ENCODE results near the gene TBX5.

TBX5 gene

GRCh38 chr12:114444422-114445279 is 38.7 kb upstream of the TBX5 start:
- DNase-seq: no peak
- H3K27me3 ChIP-seq (replicated peaks; ENCODE audit: control insufficient read depth, insufficient read depth, low read length, poor library complexity, severe bottlenecking): peaks cover 25% of the 10 kb centered on the region
- no peaks in the 10 kb centered on the region for H3K4me1 ChIP-seq (ENCODE audit: control insufficient read depth, insufficient read depth, low read length, poor library complexity, severe bottlenecking)
- no peaks in the 10 kb centered on the region for H3K36me3 ChIP-seq (ENCODE audit: control insufficient read depth, insufficient read depth, low read length)
- H3K9me3 ChIP-seq (ENCODE audit: control insufficient read depth, low read length): no peaks in the 10 kb centered on the region
- no peak overlapping the region for H3K27ac ChIP-seq (ENCODE audit: insufficient read depth, low read length, poor library complexity, severe bottlenecking)
- H3K4me3 ChIP-seq (ENCODE audit: insufficient read depth, low read depth, low read length, poor library complexity, severe bottlenecking): no peak overlapping the region

DNA sequence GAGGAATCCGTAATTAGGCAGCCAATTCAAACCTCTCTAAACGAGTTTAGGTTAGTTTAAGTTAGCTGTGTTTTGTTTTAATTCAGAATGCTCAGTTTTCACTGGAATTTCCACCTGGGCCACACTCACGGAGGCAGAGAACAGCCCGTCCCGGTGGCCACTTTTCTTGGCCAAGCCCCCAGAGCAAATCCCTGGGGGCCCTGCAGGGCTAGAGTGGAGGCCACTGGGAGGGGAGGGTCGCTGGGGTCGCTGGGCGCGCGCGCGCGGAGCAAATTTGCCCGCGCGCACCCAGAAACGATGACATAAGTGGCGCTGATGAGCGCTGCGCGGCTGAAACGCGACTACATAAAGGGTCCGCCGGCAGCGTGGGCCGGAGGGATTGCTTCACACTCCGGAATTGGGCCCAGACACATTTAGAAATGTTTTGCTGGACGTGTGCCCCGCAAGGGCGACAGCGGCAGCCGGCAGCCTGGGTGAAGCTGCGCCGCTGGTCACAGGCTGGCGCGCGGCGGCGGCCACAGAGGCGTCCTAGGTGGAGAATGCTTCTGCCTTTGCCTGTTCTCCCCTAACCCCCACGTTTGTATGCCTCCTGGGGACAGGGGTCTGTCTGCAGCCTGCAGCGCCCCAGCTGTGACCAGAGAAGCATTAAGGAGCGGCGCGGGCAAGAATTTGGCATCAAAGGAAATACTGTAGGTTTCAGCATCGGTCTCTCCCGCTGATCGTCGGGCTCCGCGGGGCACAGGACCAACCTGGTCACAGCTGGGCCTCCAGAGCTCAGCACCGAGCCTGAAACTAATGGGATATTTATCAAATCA is 37.9 kb upstream of the TBX5 start:
- DNase-seq: no peak
- Histone ChIP-seq H3K27ac (ENCODE audit: insufficient read depth, low read length, poor library complexity, severe bottlenecking) (no peak overlapping the region), H3K4me3 (ENCODE audit: insufficient read depth, low read depth, low read length, poor library complexity, severe bottlenecking) (no peak overlapping the region), H3K27me3 (replicated peaks; ENCODE audit: control insufficient read depth, insufficient read depth, low read length, poor library complexity, severe bottlenecking) (peaks cover 25% of the 10 kb centered on the region), H3K4me1 (ENCODE audit: control insufficient read depth, insufficient read depth, low read length, poor library complexity, severe bottlenecking) (no peaks in the 10 kb centered on the region), H3K9me3 (ENCODE audit: control insufficient read depth, low read length) (no peaks in the 10 kb centered on the region), H3K36me3 (ENCODE audit: control insufficient read depth, insufficient read depth, low read length) (no peaks in the 10 kb centered on the region)

DNA sequence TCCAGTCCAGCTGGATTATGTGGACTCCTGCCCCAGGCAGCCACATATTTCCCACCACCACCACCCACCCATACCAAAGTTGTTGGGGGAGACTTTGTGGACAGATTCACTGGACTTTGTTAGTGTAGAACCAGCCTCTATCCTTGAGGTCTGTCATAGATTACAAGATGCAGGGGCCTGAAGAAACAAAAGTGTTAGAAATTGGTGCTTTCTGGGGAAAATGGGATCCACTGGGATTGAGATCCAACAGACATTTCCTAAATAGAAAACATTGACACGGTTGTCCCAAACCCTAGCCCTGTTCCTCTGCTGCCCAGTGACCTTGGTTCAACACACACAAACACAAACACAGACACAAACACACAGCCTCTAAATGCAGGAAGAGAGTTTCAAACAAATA is 36.6 kb upstream of the TBX5 start:
- H3K36me3 ChIP-seq (ENCODE audit: control insufficient read depth, insufficient read depth, low read length): no peaks in the 10 kb centered on the region
- no peak for DNase-seq
- H3K27me3 ChIP-seq (replicated peaks; ENCODE audit: control insufficient read depth, insufficient read depth, low read length, poor library complexity, severe bottlenecking): peaks cover 28% of the 10 kb centered on the region
- no peak overlapping the region for H3K27ac ChIP-seq (ENCODE audit: insufficient read depth, low read length, poor library complexity, severe bottlenecking)
- H3K9me3 ChIP-seq (ENCODE audit: control insufficient read depth, low read length): no peaks in the 10 kb centered on the region
- H3K4me1 ChIP-seq (ENCODE audit: control insufficient read depth, insufficient read depth, low read length, poor library complexity, severe bottlenecking): no peaks in the 10 kb centered on the region
- H3K4me3 ChIP-seq (ENCODE audit: insufficient read depth, low read depth, low read length, poor library complexity, severe bottlenecking): no peak overlapping the region

DNA sequence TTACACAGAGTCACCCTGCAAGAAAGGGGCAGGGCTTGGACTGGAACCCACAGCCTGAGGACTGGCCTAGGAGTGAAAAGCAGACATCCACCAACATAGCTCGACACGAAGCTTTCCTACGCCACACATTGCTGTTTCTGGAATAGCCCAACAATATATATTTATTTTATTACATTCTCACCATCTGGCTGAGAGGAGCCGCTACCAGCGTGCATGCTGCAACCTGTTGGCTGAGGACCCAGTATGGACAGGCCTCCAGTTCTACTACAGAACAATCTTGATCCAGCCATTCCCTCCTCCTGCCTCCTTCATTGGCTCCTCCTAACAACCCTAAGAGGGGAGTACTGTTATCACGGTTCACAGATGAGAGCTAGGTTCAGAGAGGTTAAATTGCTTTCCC is 35.6 kb upstream of the TBX5 start:
- Histone ChIP-seq H3K27me3 (replicated peaks; ENCODE audit: control insufficient read depth, insufficient read depth, low read length, poor library complexity, severe bottlenecking) (peaks cover 19% of the 10 kb centered on the region), H3K4me3 (ENCODE audit: insufficient read depth, low read depth, low read length, poor library complexity, severe bottlenecking) (no peak overlapping the region), H3K27ac (ENCODE audit: insufficient read depth, low read length, poor library complexity, severe bottlenecking) (no peak overlapping the region), H3K36me3 (ENCODE audit: control insufficient read depth, insufficient read depth, low read length) (no peaks in the 10 kb centered on the region), H3K9me3 (ENCODE audit: control insufficient read depth, low read length) (no peaks in the 10 kb centered on the region), H3K4me1 (ENCODE audit: control insufficient read depth, insufficient read depth, low read length, poor library complexity, severe bottlenecking) (no peaks in the 10 kb centered on the region)
- DNase-seq: no peak

DNA sequence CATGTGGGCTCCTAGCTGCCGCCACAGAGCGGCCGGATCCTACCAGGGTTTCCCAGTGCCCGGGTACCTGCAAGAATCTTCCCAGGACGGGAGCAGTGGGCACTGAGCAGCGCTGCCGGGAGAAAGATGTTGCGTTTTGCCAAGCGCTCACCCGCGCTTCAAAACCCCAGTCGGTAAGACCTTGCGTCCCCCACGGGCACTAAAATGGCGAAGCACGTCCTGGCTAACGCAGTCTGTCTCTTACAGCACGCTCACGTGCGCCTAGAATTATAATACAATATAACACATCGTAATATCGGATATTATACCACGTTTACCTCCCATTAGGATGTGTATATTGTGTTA is 35.1 kb upstream of the TBX5 start:
- Histone ChIP-seq H3K4me1 (ENCODE audit: control insufficient read depth, insufficient read depth, low read length, poor library complexity, severe bottlenecking) (no peaks in the 10 kb centered on the region), H3K27me3 (replicated peaks; ENCODE audit: control insufficient read depth, insufficient read depth, low read length, poor library complexity, severe bottlenecking) (peaks cover 21% of the 10 kb centered on the region)

GRCh38 chr12:114440270-114441038 is 34.5 kb upstream of the TBX5 start:
- no peak overlapping the region for H3K27ac ChIP-seq (ENCODE audit: insufficient read depth, low read length, poor library complexity, severe bottlenecking)
- H3K36me3 ChIP-seq (ENCODE audit: control insufficient read depth, insufficient read depth, low read length): no peaks in the 10 kb centered on the region
- H3K9me3 ChIP-seq (ENCODE audit: control insufficient read depth, low read length): no peaks in the 10 kb centered on the region
- DNase-seq: no peak
- no peak overlapping the region for H3K4me3 ChIP-seq (ENCODE audit: insufficient read depth, low read depth, low read length, poor library complexity, severe bottlenecking)
- no peaks in the 10 kb centered on the region for H3K4me1 ChIP-seq (ENCODE audit: control insufficient read depth, insufficient read depth, low read length, poor library complexity, severe bottlenecking)
- H3K27me3 ChIP-seq (replicated peaks; ENCODE audit: control insufficient read depth, insufficient read depth, low read length, poor library complexity, severe bottlenecking): peaks cover 21% of the 10 kb centered on the region

More for the DNA sequence above, 35.1 kb upstream of the TBX5 start:
- H3K36me3 ChIP-seq (ENCODE audit: control insufficient read depth, insufficient read depth, low read length): no peaks in the 10 kb centered on the region
- H3K9me3 ChIP-seq (ENCODE audit: control insufficient read depth, low read length): no peaks in the 10 kb centered on the region
- H3K4me3 ChIP-seq (ENCODE audit: insufficient read depth, low read depth, low read length, poor library complexity, severe bottlenecking): no peak overlapping the region
- no peak overlapping the region for H3K27ac ChIP-seq (ENCODE audit: insufficient read depth, low read length, poor library complexity, severe bottlenecking)
- no peak for DNase-seq

- Histone ChIP-seq H3K27me3 (replicated peaks; ENCODE audit: control insufficient read depth, insufficient read depth, low read length, poor library complexity, severe bottlenecking) (peaks cover 21% of the 10 kb centered on the region), H3K4me1 (ENCODE audit: control insufficient read depth, insufficient read depth, low read length, poor library complexity, severe bottlenecking) (no peaks in the 10 kb centered on the region), H3K27ac (ENCODE audit: insufficient read depth, low read length, poor library complexity, severe bottlenecking) (no peak overlapping the region), H3K4me3 (ENCODE audit: insufficient read depth, low read depth, low read length, poor library complexity, severe bottlenecking) (no peak overlapping the region), H3K36me3 (ENCODE audit: control insufficient read depth, insufficient read depth, low read length) (no peaks in the 10 kb centered on the region), H3K9me3 (ENCODE audit: control insufficient read depth, low read length) (no peaks in the 10 kb centered on the region)
- DNase-seq: no peak
Observed at GRCh38 chr12:114439817-114440216, 33.9 kb upstream of the TBX5 start.

DNA sequence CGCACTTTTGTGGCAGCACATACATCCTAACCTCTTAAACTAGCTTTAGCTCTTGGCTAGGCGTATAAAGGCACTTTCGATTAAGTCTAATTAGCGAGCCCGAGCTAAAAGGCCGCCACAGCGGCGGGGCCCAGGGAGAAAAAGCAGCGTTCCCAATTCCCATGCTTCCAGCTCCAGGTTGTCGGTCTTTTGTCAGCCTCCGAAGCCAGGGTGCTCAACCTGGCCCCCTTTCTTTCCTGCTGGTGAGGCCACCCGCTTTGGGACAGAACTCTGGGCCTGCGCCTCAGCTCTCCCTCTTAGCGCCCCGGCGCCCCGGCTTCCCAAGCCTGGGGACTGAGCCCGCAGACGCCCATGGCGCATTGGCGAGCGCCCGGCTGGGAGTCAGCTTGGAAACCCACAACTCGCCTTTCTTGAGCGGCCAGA is 33.3 kb upstream of the TBX5 start:
- H3K36me3 ChIP-seq (ENCODE audit: control insufficient read depth, insufficient read depth, low read length): no peaks in the 10 kb centered on the region
- no peaks in the 10 kb centered on the region for H3K9me3 ChIP-seq (ENCODE audit: control insufficient read depth, low read length)
- H3K4me1 ChIP-seq (ENCODE audit: control insufficient read depth, insufficient read depth, low read length, poor library complexity, severe bottlenecking): no peaks in the 10 kb centered on the region
- H3K4me3 ChIP-seq (ENCODE audit: insufficient read depth, low read depth, low read length, poor library complexity, severe bottlenecking): no peak overlapping the region
- H3K27ac ChIP-seq (ENCODE audit: insufficient read depth, low read length, poor library complexity, severe bottlenecking): no peak overlapping the region
- peaks cover 21% of the 10 kb centered on the region for H3K27me3 ChIP-seq (replicated peaks; ENCODE audit: control insufficient read depth, insufficient read depth, low read length, poor library complexity, severe bottlenecking)
- no peak for DNase-seq

GRCh38 chr12:114438635-114439256 is 32.8 kb upstream of the TBX5 start:
- no peak for DNase-seq
- Histone ChIP-seq H3K27me3 (replicated peaks; ENCODE audit: control insufficient read depth, insufficient read depth, low read length, poor library complexity, severe bottlenecking) (peaks cover 20% of the 10 kb centered on the region), H3K4me1 (ENCODE audit: control insufficient read depth, insufficient read depth, low read length, poor library complexity, severe bottlenecking) (no peaks in the 10 kb centered on the region), H3K27ac (ENCODE audit: insufficient read depth, low read length, poor library complexity, severe bottlenecking) (no peak overlapping the region), H3K9me3 (ENCODE audit: control insufficient read depth, low read length) (no peaks in the 10 kb centered on the region), H3K4me3 (ENCODE audit: insufficient read depth, low read depth, low read length, poor library complexity, severe bottlenecking) (no peak overlapping the region), H3K36me3 (ENCODE audit: control insufficient read depth, insufficient read depth, low read length) (no peaks in the 10 kb centered on the region)

Data from effector memory CD4-positive, alpha-beta T cell (primary cell).